ENCODE measurements around the gene LRIT3.
A peak's percentile ranks its signal among the peaks of the same experiment; 100 is the strongest.

LRIT3 gene

GRCh38 chr4:109847896-109848442 is at the start of gene LRIT3:
LRIT3 (plus strand) TSS chr4:109848107; CDS start chr4:109848202, 95 bp downstream.
- ATAC-seq (replicated peaks) (no peak), DNase-seq (no peak)
- Mint-ChIP-seq H3K4me3 (no peak within 1 kb of the TSS), H3K9me3 (peaks cover 0 to 2% of the 10 kb centered on the region in 2 donors), H3K36me3 (peaks cover 7 to 12% of the 10 kb centered on the region in 2 donors), H3K27me3 (no peaks in the 10 kb centered on the region), H3K4me1 (no peaks in the 10 kb centered on the region), H3K27ac (no peak within 1 kb of the TSS)

GRCh38 chr4:109798866-109799265 is 49.0 kb upstream of the LRIT3 start:
- H3K9me3 Mint-ChIP-seq: peaks cover 17 to 19% of the 10 kb centered on the region in 2 donors
- H3K36me3 Mint-ChIP-seq: peaks cover 5% of the 10 kb centered on the region in 2 donors
- H3K27ac Mint-ChIP-seq: no peak overlapping the region
- ATAC-seq (replicated peaks): no peak
- DNase-seq: no peak
- peaks cover 19 to 40% of the 10 kb centered on the region in 2 donors for H3K27me3 Mint-ChIP-seq
- no peaks in the 10 kb centered on the region for H3K4me1 Mint-ChIP-seq
- H3K4me3 Mint-ChIP-seq: no peak overlapping the region

DNA sequence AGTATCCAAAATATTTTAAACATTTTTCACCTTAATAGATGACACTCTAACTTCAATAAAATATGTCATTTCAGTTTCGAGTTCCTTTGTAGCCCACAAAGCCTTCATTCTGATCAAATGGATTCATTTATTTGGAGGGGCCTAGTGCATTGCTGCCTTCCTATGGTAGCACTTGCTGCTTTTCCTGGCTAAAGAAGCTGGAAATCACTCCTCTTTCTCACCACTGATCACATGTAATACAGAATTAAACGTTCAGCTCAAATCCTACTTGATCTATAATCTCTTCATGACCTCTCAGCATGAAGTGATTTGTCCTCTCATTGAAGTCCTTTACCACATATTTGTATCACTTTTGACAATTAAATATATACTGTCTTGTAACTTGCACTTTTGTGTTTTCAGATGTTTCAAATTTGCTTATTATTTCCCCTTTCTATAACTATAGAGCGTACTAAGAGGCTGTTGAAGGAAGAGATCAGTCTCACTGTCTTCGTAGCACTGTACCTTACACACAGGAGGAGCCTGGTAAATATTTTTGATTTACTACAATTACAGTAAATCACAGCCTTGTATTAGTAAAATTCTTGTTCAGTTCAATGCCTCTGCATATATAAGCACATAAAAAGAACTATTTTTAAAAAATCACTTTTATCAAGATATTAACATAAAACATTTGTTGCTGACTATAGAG is 46.7 kb upstream of the LRIT3 start:
- ATAC-seq (replicated peaks): no peak
- no peak for DNase-seq
- H3K36me3 Mint-ChIP-seq: peaks cover 0 to 1% of the 10 kb centered on the region in 2 donors
- H3K9me3 Mint-ChIP-seq: peaks cover 7 to 8% of the 10 kb centered on the region in 2 donors
- H3K27ac Mint-ChIP-seq: no peak overlapping the region
- H3K4me3 Mint-ChIP-seq: no peak overlapping the region
- H3K4me1 Mint-ChIP-seq: peaks cover 1 to 6% of the 10 kb centered on the region in 2 donors
- peaks cover 12 to 24% of the 10 kb centered on the region in 2 donors for H3K27me3 Mint-ChIP-seq

DNA sequence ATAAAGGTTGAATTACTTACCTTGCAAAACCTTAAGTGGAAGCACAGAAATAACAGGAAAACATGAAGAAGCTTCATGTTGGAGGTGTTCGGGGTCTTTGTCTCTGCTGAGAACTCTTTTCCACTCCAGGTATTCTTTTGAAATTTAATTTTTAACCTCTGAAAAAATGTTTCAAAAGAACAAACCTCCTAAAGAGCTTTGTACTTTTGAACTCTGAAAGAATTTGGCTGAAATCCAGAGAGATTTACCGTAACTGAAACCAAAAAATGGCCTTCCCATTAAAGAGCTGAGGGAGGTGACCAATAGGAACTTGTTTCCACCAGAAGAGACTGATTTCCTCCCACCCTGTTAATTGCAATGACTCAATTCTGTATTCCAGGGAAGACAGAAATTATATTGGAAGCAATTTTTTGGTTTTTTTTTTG is 46.0 kb upstream of the LRIT3 start, which contains the start of gene CFI:
TSS of gene CFI (minus strand) at position 105 of the 425 bp plus-strand sequence. CDS start at position 77, 28 bp downstream.
- Mint-ChIP-seq H3K4me3 (no peak within 1 kb of the TSS), H3K4me1 (peaks cover 1 to 6% of the 10 kb centered on the region in 2 donors), H3K27me3 (peaks cover 12 to 20% of the 10 kb centered on the region in 2 donors), H3K9me3 (peaks cover 4 to 5% of the 10 kb centered on the region in 2 donors), H3K36me3 (peaks cover 0 to 1% of the 10 kb centered on the region in 2 donors), H3K27ac (no peak within 1 kb of the TSS)
- DNase-seq: no peak
- peak in 1 of 2 donors; percentile 50 for ATAC-seq (replicated peaks)

DNA sequence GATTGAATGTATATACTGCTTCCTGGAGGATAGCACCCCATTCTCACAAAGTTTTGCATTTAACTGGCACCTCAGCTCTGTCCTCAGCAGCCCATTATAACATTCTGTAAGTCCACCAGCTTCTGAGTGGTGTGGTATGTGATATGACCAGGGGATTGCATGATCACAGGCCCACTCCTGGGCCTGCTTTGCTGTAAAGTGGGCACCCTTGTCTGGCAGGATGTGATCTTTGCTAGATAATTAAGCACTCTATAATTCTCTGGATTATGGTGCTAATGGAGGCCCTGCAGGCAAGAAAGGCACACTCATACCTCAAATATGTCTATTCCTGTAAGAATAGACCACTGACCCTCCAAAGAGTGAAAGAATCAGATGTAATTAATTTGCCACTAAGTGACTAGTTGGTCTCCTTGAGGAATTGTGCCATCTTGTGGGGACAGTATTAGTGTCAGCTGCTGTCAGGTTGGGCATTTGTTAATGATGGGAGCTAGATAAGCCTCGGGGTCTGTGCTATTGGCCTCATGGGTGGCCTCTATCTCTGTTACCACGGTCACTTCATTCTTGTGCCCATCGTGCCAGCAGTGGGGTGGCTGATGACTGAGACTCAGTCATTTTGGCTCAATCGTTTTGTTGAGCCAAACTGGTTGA is 43.9 kb upstream of the LRIT3 start:
- H3K36me3 Mint-ChIP-seq: no peaks in the 10 kb centered on the region
- DNase-seq: no peak
- ATAC-seq (replicated peaks): peak; percentile 68 to 85

DNA sequence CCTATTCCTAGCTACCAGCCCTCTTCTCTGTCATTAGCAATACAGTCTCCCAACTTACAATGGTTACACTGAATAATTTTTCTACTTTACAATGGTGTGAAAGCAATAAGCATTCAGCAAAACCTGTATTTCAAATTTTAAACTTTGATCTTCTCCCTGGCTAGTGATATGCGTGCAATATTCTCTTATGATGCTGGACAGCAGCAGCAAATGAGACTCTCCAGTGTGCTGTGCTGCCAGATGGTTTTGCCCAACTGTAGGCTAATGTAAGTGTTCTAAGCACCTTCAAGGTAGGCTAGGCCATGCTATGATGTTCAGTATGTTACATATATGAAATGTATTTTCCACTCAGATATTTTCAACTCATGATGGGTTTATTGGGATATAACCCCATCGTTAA is 38.3 kb upstream of the LRIT3 start:
- no peaks in the 10 kb centered on the region for H3K9me3 Mint-ChIP-seq
- H3K4me3 Mint-ChIP-seq: no peak overlapping the region
- peaks cover 3 to 9% of the 10 kb centered on the region in 2 donors for H3K4me1 Mint-ChIP-seq
- no peak for DNase-seq
- no peak for ATAC-seq (replicated peaks)
- H3K27me3 Mint-ChIP-seq: peaks cover 4 to 10% of the 10 kb centered on the region in 2 donors
- H3K36me3 Mint-ChIP-seq: no peaks in the 10 kb centered on the region
- no peak overlapping the region for H3K27ac Mint-ChIP-seq

More for the DNA sequence above, 43.9 kb upstream of the LRIT3 start:
- peaks cover 1 to 6% of the 10 kb centered on the region in 2 donors for H3K4me1 Mint-ChIP-seq
- no peaks in the 10 kb centered on the region for H3K9me3 Mint-ChIP-seq
- H3K27ac Mint-ChIP-seq: no peak overlapping the region
- no peak overlapping the region for H3K4me3 Mint-ChIP-seq
- peaks cover 4 to 6% of the 10 kb centered on the region in 2 donors for H3K27me3 Mint-ChIP-seq

GRCh38 chr4:109810552-109811387 is 37.1 kb upstream of the LRIT3 start:
- DNase-seq (no peak), ATAC-seq (replicated peaks) (no peak)
- H3K36me3 Mint-ChIP-seq: peaks cover 2 to 3% of the 10 kb centered on the region in 2 donors
- no peaks in the 10 kb centered on the region for H3K9me3 Mint-ChIP-seq
- no peak overlapping the region for H3K27ac Mint-ChIP-seq
- H3K27me3 Mint-ChIP-seq: peaks cover 0 to 7% of the 10 kb centered on the region in 2 donors
- H3K4me1 Mint-ChIP-seq: peaks cover 5 to 11% of the 10 kb centered on the region in 2 donors
- H3K4me3 Mint-ChIP-seq: no peak overlapping the region

- DNase-seq (no peak), ATAC-seq (replicated peaks) (no peak)
- Mint-ChIP-seq H3K36me3 (peaks cover 4 to 9% of the 10 kb centered on the region in 2 donors), H3K4me1 (peaks cover 11 to 20% of the 10 kb centered on the region in 2 donors), H3K4me3 (no peak overlapping the region), H3K27me3 (peaks cover 0 to 7% of the 10 kb centered on the region in 2 donors), H3K27ac (no peak overlapping the region), H3K9me3 (no peaks in the 10 kb centered on the region)
These were observed 36.2 kb upstream of the LRIT3 start for GRCh38 chr4:109811707-109812106.

GRCh38 chr4:109815151-109816081 is 32.5 kb upstream of the LRIT3 start, which contains the start of gene GAR1:
GAR1 (plus strand) TSS chr4:109815762; CDS start chr4:109816165, 403 bp downstream.
- Mint-ChIP-seq H3K4me1 (peaks cover 26 to 40% of the 10 kb centered on the region in 2 donors), H3K4me3 (peak within 1 kb of the TSS; percentile 96), H3K36me3 (peaks cover 26 to 39% of the 10 kb centered on the region in 2 donors), H3K9me3 (no peaks in the 10 kb centered on the region), H3K27me3 (peaks cover 0 to 4% of the 10 kb centered on the region in 2 donors), H3K27ac (peak within 1 kb of the TSS; percentile 98)
- peak; percentile 85 for DNase-seq
- ATAC-seq (replicated peaks): peak; percentile 97 to 99

DNA sequence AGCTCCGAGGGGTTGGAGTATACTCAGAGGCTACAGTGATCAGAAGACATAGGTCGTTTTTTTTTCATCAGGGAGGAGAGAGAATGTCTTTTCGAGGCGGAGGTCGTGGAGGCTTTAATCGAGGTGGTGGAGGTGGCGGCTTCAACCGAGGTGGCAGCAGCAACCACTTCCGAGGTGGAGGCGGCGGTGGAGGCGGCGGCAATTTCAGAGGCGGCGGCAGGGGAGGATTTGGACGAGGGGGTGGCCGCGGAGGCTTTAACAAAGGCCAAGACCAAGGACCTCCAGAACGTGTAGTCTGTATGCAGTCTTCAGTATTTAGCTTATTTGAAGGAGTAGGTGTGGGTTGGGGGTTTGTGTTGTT is 31.8 kb upstream of the LRIT3 start:
- DNase-seq (no peak), ATAC-seq (replicated peaks) (peak; percentile 3 to 4)
- peak overlapping the region; percentile 96 for H3K4me3 Mint-ChIP-seq
- H3K4me1 Mint-ChIP-seq: peaks cover 28 to 43% of the 10 kb centered on the region in 2 donors
- no peaks in the 10 kb centered on the region for H3K9me3 Mint-ChIP-seq
- peaks cover 28 to 45% of the 10 kb centered on the region in 2 donors for H3K36me3 Mint-ChIP-seq
- H3K27me3 Mint-ChIP-seq: peaks cover 0 to under 1% of the 10 kb centered on the region in 2 donors
- peak overlapping the region; percentile 98 for H3K27ac Mint-ChIP-seq

- peak overlapping the region; percentile 48 for H3K27ac Mint-ChIP-seq
- DNase-seq (no peak), ATAC-seq (replicated peaks) (no peak)
- no peaks in the 10 kb centered on the region for H3K27me3 Mint-ChIP-seq
- peak overlapping the region; percentile 96 for H3K4me3 Mint-ChIP-seq
- H3K4me1 Mint-ChIP-seq: peaks cover 28 to 43% of the 10 kb centered on the region in 2 donors
- no peaks in the 10 kb centered on the region for H3K9me3 Mint-ChIP-seq
- H3K36me3 Mint-ChIP-seq: peaks cover 28 to 46% of the 10 kb centered on the region in 2 donors
These were observed 31.0 kb upstream of the LRIT3 start for GRCh38 chr4:109816894-109817293.

GRCh38 chr4:109818268-109818667 is 29.6 kb upstream of the LRIT3 start:
- no peaks in the 10 kb centered on the region for H3K27me3 Mint-ChIP-seq
- no peak overlapping the region for H3K27ac Mint-ChIP-seq
- ATAC-seq (replicated peaks): no peak
- H3K4me3 Mint-ChIP-seq: no peak overlapping the region
- H3K36me3 Mint-ChIP-seq: peaks cover 33 to 54% of the 10 kb centered on the region in 2 donors
- peaks cover 28 to 43% of the 10 kb centered on the region in 2 donors for H3K4me1 Mint-ChIP-seq
- H3K9me3 Mint-ChIP-seq: no peaks in the 10 kb centered on the region
- DNase-seq: no peak

GRCh38 chr4:109820563-109820962 is 27.3 kb upstream of the LRIT3 start:
- ATAC-seq (replicated peaks) (no peak), DNase-seq (no peak)
- Mint-ChIP-seq H3K4me1 (peaks cover 24 to 34% of the 10 kb centered on the region in 2 donors), H3K27me3 (no peaks in the 10 kb centered on the region), H3K27ac (no peak overlapping the region), H3K4me3 (no peak overlapping the region), H3K9me3 (no peaks in the 10 kb centered on the region), H3K36me3 (peaks cover 33 to 58% of the 10 kb centered on the region in 2 donors)

Data from stimulated activated naive B cell treated with anti-CD40 and anti-IgM and Interleukin-4, amounts not matched to agents 10 μg/mL and 1 μg/mL and 100 μg/mL, for 72 hours (primary cell).